Astrocyte of the cerebellum (primary cell): ENCODE results near the gene MAP3K15.
"Not testable (repeated sequence)": the region's sequence is repeated elsewhere in the genome, so short reads cannot be mapped to it uniquely, and the experiment has no call there.

ENCODE experiments used
- DNase-seq: peaks from one replicate; pipeline ENCODE4 v3.0.0-alpha.2; 2011; ENCODE audit warnings: low read depth
- H3K4me3 ChIP-seq: 2 replicates; pipeline ENCODE4 v1.5.1; 2011; ENCODE audit warnings: mild to moderate bottlenecking, low read depth, low read length, moderate library complexity
- CTCF ChIP-seq: IDR thresholded peaks from 2 replicates; pipeline ENCODE4 v1.5.1; 2012; ENCODE audit warnings: low read length, low read depth, moderate library complexity, mild to moderate bottlenecking; ENCODE audit errors: missing control alignments
- in situ Hi-C: cut with HindIII; loops from 2 replicates; pipeline ENCODE4 v1.10.0; 2017; ENCODE audit warnings: low sequenced_read_pairs

Gene MAP3K15

GRCh38 chrX:19440713-19441112, 74.6 kb downstream of the MAP3K15 start:
- H3K4me3 ChIP-seq = no peak overlapping the region
- TF ChIP-seq CTCF = no peak
- in situ Hi-C loops = no loop called here
- peak; percentile 6 for DNase-seq

- DNase-seq, H3K4me3 ChIP-seq, in situ Hi-C loops: not testable (repeated sequence)
Observed at GRCh38 chrX:19422661-19423060, 92.6 kb downstream of the MAP3K15 start.

DNA sequence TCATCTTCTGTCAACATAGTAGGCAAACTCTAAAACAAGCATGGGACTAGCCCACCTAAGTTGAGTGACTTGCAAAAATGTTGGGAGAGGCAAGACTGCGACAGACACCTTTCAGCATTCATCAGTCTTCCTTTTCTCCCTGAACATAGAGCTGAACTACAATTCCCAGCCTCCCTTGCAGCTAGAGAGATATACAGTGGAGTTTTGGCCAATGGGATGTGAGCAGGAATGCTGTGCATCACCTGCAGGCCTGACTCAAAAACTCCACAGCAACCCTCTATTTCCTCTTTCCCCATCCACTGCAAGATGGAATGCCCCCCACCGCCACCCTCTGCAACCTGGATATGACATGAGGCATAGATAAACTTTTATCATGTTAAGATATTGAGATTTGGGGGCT, 105.0 kb downstream of the MAP3K15 start:
- H3K4me3 ChIP-seq = no peak overlapping the region
- no peak for TF ChIP-seq CTCF
- DNase-seq = no peak
- in situ Hi-C loops = no loop called here

DNA sequence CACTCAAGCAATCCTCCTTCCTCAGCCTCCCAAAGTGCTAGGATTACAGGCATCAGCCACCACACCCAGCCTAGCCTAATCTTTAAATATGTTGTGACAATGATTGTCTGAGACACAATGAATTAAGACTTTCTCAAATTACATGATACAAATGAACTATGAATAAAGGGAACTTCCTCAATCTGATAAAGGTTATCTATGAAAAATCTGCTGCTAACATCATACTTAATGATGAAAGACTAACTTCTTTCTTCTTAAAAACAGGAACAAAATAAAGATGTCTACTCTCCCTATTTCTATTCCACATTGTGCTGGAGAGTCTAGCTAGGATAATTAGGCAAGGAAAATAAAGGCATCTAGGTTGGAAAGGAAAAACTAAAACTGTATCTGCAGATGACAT, 111.6 kb downstream of the MAP3K15 start:
- DNase-seq = no peak
- no peak for TF ChIP-seq CTCF
- in situ Hi-C loops = no loop called here
- no peak overlapping the region for H3K4me3 ChIP-seq

- TF ChIP-seq CTCF = no peak
- no peak for DNase-seq
Observed at GRCh38 chrX:19392703-19393102, 122.6 kb downstream of the MAP3K15 start.

DNA sequence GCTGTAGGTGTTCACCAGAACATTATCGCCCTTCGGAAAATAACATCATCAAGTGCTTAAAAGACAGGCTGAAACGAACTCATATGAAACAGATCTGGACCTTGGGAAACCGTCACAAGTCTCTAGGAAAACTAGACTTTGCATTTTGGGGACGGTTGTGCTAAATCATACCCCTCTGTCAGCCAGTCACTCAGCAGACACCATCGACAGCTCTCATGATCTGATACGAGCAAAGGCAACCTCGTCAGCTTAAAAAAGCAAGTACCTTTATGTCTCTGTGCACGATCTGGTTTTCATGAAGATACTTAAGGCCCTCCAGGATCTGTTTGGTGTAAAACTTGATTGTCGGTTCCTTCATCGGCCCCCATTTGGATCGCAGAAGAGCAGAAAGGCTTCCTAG, 123.2 kb downstream of the MAP3K15 start:
- no peak overlapping the region for H3K4me3 ChIP-seq
- no peak for TF ChIP-seq CTCF
- in situ Hi-C loops = no loop called here

More at GRCh38 chrX:19392703-19393102, 122.6 kb downstream of the MAP3K15 start:
- H3K4me3 ChIP-seq = no peak overlapping the region
- in situ Hi-C loops = no loop called here

GRCh38 chrX:19389227-19389845, 126.0 kb downstream of the MAP3K15 start:
- TF ChIP-seq CTCF = no peak
- no peak overlapping the region for H3K4me3 ChIP-seq
- in situ Hi-C loops = no loop called here
- no peak for DNase-seq

More for the DNA sequence above, 123.2 kb downstream of the MAP3K15 start:
- no peak for DNase-seq
